HG03097 (cell line): ENCODE data around the gene TAGAP.
A peak's percentile ranks its signal among the peaks of the same experiment; 100 is the strongest.

Experiments
- ATAC-seq: cut with Tn5 transposase; IDR thresholded peaks from one replicate; pipeline ENCODE4 v1.9.1; 2021; ENCODE audit not compliant: unreplicated experiment, low FRiP score

The TAGAP gene, protein sequence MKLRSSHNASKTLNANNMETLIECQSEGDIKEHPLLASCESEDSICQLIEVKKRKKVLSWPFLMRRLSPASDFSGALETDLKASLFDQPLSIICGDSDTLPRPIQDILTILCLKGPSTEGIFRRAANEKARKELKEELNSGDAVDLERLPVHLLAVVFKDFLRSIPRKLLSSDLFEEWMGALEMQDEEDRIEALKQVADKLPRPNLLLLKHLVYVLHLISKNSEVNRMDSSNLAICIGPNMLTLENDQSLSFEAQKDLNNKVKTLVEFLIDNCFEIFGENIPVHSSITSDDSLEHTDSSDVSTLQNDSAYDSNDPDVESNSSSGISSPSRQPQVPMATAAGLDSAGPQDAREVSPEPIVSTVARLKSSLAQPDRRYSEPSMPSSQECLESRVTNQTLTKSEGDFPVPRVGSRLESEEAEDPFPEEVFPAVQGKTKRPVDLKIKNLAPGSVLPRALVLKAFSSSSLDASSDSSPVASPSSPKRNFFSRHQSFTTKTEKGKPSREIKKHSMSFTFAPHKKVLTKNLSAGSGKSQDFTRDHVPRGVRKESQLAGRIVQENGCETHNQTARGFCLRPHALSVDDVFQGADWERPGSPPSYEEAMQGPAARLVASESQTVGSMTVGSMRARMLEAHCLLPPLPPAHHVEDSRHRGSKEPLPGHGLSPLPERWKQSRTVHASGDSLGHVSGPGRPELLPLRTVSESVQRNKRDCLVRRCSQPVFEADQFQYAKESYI

GRCh38 chr6:159044899-159045727, at the start of gene TAGAP:
Gene TAGAP (minus strand): TSS chr6:159044991. CDS start chr6:159044146, 845 bp downstream.
- ATAC-seq = peak; percentile 71

DNA sequence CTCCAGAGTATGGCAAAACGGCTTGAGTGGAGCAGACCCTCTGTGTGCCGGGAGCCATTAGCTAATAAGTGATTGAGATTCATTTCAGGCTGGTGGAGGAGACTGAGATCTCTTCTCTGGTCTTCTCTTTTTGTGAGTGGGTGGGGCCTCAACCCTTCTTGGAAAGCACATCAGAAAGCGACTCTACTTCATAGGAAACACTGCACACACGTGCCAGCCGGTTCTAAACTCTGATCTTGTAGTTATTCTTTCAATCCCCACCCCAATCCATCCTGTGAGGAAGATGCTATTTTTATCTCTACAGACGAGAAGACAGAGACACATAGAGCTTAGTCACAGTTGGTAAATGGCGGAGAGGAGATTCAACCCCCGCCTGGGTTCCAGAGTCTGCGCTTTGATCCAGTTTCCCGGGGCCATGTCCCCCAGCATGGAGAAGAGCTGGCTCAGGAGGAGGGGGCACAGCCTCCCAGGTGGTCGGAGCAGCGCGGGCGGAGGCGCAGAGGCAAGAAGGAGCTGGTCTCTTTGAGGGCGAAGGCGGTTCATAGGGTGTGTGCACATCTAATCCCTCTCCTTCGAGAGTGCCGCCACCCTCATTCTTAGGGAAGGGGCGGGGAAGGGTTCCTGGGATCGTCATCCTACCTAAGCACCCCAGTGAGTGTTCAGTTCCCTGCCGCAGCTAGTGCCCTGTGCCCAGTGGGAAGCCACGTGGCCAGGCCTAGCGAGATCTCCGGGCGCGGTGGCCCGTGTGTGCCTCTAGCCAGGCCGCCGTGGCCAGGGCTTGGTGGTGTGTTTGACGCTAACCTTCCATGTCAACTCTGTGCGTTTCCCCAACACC, 49.0 kb upstream of the TAGAP start:
- ATAC-seq = no peak

- no peak for ATAC-seq
These were observed 47.8 kb upstream of the TAGAP start for GRCh38 chr6:159092631-159093030.

DNA sequence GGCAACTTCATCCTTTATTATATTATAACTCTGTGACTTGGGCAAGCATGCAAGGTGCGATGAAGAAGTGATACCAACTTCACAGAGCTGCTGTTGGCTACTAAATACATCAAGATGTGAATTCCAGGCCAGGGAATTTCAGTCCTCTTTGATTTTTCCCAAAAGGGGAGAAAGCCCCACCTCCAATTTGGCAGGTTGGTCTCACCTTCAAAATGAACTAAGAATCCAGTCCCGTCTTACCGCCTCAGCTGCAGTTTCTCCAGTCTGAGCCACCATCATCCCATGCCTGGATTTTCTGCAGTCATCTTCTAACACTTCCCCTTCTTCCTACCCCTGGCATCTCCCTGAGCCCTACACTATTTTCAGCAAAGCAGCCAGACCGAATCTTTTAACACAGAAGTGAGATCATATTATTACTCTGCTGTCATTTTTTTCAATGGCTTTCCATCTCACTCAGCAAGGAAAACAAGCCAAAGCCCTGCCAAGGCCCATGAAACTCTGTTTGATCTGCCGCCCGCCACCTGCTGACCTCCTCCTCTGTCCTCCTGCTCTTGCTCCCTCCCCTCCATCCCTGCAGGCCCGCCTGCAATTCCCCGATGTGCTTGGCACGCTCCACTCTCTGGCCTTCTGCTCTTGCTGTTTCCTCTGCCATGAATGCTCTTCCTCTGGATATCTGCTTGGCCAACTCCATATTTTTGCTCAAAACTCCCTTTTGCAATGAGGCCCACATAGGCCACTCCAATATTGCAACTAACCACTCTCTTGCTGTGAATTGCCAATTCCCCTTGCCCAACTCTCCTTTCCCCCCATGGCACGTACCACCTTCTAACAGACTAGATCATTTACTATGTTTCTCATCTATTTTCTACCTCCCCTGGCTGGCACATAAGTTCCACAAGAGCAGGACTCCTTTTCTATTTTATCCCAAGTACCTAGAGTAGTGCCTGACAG, 46.0 kb upstream of the TAGAP start:
- no peak for ATAC-seq

- no peak for ATAC-seq
These were observed 45.1 kb upstream of the TAGAP start for GRCh38 chr6:159089909-159090308.

DNA sequence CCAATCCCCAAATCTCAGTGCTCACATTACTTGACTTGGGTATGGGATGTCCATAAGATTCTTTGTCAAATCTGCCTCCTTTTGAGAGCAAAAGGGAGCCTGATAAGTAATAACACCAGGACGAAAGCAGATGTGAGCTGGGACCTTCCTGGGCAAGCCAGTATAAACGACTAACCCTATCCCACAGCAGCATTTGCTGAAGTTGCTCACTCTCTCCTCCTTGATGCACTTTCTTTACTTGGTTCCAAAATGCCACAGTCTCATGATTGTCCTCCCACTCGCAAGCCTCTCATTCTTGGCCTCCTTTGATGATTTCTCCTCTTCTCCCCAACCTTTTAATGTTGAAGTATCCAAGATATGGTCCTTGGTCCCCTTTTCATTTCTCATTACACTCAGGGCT, 44.7 kb upstream of the TAGAP start:
- no peak for ATAC-seq

DNA sequence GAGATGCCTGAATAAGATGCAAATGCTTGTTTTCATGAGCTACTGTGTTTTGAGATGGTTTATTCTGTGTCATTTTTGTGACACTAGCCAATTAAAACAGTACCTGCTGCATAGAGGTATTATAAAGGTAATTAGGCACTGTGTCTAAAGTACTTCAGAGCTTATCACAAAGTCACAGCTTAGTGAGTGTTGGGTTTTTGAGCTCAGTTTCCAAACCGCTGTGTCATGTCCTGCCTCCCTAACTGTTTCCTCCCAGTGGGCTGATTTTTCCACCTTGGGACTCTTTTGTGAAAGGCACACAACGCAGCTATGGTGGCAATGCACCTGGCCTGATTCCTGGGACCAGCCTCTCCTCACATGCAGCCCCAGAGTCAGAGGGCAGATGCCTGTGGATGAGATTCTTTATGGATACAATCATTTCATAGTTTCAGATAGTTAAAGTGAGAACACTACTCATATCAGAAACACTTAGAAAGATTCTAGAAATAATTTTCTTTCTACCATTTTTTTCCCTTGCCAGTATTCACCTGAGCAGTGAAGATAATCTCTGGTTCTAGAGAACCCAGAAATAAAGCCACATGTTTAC, 41.3 kb upstream of the TAGAP start:
- ATAC-seq = no peak

- no peak for ATAC-seq
These were observed 40.7 kb upstream of the TAGAP start for GRCh38 chr6:159085396-159085895.

GRCh38 chr6:159084493-159085091, 39.8 kb upstream of the TAGAP start:
- no peak for ATAC-seq

DNA sequence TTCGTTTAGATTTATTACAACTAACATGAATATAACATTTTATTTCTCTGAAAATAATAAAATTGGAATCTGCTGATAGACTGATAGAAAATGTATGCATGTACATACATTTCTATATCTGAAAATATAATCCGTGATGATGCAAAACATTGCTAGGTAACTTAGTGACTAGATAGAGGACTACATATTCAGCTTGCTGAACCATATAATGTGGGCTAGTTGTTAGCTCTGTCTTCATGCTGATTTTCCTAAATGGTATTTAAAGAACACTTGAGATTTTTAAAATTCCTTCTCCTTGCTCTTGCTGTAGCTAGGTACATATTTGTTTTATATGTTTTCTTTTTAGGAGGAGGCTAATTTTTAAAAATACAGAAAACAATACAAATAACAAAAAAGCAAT, 38.4 kb upstream of the TAGAP start:
- no peak for ATAC-seq

- no peak for ATAC-seq
These were observed 37.4 kb upstream of the TAGAP start for GRCh38 chr6:159082039-159082815.

DNA sequence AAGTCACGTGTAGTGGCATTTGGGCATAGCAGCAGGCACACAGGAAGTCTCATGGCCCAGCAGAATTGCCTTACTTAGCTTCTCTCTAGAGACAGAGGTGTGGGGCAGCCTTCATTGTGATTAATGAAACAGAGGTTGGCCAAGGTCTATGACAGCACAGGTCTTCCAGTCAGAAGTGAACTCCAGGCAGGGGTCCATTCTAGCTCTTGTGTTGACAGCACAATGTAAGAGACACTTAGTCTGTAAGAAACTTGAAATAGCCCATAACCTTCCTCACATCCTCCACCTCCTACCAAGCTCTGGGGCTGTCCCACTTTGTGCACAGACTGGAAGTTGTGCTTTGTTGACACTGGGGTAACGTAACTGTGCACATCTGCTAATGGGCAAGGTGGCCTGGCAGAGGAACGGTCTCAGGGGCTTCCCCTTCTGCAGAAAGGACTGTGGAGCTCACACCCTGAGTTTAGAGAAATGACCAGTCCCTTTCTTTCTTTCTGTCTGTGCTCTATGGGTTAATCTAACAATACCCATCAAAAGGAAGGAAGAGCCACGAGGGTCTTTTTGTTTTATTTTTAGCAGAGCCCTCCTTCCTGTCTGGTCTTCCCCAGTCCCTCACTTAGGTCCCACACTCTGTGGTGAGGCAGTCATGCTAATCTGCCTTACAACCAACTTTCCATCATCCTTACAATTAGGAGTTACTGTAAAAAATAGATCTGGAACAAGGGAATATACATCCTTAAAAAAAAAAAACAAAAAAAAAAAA, 35.6 kb upstream of the TAGAP start:
- no peak for ATAC-seq

DNA sequence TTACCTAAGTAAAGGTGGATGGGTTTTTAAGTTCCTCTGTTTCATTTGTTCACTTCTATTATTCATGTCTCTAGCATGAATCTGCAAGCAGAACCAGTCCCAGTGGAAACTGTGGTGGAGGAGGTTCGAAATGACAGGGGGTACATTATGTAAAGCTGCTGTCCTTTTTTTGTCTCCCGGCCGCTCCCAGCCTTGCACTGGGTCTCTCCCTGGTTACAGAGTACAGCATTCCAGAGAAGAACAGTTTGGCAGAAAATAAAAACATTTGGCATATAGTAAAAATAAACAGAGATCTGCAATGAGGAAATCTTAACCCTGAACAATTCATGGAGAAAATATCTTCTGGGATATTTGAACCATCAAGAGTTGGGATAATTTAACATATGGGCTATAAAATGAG, 34.6 kb upstream of the TAGAP start:
- no peak for ATAC-seq

GRCh38 chr6:159077123-159077522, 32.3 kb upstream of the TAGAP start:
- no peak for ATAC-seq

DNA sequence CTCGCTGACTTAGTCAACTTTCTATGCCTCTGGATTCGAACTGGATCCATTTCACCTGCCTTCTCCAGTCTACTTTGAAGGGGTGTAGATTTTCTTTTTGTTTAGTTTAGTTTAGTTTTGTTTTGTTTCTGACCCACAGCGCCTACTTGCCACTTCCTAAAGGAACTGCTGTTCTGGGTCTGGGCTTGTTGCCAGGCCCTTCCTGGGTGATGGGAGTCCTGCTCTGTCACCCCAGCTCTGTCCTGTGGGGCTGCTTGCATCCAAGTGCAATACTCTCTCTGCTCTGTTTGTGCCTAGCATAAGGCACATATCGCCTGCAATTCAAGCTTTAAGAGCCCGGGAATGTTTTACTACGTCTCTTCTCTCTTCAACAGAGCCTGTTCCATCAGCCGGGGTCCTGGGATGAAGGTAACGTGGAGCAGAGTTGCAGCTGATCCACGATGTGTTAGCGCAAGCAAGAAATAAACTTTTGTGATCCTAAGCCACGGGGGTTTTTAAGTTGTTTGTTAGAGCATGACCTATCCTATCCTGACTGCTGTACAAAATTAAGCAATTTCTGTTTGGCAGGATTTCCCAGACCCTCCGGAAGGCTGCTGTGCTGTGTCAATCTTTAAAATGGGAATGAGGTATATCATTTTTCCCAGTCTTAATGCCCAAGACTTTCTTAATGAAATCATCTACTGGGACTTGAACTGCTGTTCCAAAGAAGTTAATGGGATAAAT, 30.9 kb upstream of the TAGAP start:
- ATAC-seq = no peak

GRCh38 chr6:159074876-159075275, 30.1 kb upstream of the TAGAP start:
- ATAC-seq = no peak
